ENCODE results near the gene HLTF.
"Not testable (repeated sequence)": the region's sequence is repeated elsewhere in the genome, so short reads cannot be mapped to it uniquely, and the experiment has no call there.

The HLTF gene

GRCh38 chr3:149101641-149102040 lies 15.3 kb upstream of the HLTF start:
- H3K4me3 ChIP-seq (ENCODE audit: control insufficient read depth, low read depth, low read length) = no peak overlapping the region
- TF ChIP-seq, protein P1, sequence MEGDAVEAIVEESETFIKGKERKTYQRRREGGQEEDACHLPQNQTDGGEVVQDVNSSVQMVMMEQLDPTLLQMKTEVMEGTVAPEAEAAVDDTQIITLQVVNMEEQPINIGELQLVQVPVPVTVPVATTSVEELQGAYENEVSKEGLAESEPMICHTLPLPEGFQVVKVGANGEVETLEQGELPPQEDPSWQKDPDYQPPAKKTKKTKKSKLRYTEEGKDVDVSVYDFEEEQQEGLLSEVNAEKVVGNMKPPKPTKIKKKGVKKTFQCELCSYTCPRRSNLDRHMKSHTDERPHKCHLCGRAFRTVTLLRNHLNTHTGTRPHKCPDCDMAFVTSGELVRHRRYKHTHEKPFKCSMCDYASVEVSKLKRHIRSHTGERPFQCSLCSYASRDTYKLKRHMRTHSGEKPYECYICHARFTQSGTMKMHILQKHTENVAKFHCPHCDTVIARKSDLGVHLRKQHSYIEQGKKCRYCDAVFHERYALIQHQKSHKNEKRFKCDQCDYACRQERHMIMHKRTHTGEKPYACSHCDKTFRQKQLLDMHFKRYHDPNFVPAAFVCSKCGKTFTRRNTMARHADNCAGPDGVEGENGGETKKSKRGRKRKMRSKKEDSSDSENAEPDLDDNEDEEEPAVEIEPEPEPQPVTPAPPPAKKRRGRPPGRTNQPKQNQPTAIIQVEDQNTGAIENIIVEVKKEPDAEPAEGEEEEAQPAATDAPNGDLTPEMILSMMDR (IDR thresholded peaks at IDR 0.05; ENCODE audit: control insufficient read depth, insufficient read depth, low read depth, low read length, missing control alignments) = no peak
- no peak for DNase-seq (ENCODE audit: low read depth)

DNA sequence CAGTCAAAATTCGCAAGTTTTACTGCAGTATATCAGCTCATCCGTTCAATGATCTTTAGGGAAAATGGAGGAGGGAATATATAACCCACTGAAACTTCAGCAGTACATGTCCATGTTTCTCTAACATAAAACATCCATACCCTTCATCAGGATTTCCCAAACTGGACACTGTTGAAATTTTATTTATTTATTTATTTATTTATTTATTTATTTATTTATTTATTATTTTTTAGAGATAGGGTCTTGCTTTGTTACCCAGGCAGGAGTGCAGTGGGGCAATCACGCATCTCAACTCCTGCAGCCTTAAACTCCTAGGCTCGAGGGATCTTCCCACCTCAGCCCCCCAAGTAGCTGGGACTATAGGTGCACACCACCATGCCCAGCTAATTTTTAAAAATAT lies 14.8 kb upstream of the HLTF start:
- no peak overlapping the region for H3K4me3 ChIP-seq (ENCODE audit: control insufficient read depth, low read depth, low read length)
- TF ChIP-seq, protein P1 (IDR thresholded peaks at IDR 0.05; ENCODE audit: control insufficient read depth, insufficient read depth, low read depth, low read length, missing control alignments) = no peak
- DNase-seq (ENCODE audit: low read depth) = no peak

DNA sequence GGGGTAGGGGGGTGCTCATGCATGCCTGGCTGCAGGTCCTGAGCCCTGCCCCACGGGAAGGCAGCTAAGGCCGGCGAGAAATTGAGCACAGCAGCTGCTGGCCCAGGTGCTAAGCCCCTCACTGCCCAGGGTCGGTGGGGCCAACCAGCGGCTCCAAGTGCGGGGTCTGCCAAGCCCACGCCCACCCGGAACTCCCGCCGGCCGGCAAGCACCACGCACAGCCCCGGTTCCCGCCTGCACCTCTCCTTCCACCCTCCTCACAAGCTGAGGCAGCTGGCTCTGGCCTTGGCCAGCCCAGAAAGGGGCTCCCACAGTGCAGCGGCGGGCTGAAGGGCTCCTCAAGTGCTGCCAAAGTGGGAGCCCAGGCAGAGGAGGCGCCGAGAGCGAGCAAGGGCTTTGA lies 11.7 kb upstream of the HLTF start:
- not testable (repeated sequence) for DNase-seq (ENCODE audit: low read depth); H3K4me3 ChIP-seq (ENCODE audit: control insufficient read depth, low read depth, low read length)

DNA sequence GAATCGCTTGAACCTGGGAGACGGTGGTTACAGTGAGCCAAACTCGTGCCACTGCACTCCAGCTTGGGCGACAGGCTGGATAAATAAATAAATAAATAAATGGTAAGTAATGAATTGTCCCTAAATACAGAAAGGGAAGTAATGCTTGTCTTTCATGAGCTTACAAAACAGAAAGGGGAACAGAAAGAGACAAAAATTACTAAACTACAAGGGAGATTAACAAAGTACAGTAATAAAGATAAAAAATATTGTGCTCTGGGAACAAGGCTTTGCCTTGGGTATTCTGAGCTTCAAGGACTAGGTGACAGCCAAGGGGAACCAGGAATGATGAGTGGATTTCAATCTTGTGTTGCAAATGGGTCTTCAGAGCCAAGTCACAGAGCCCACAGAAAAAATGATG lies 9.2 kb upstream of the HLTF start:
- TF ChIP-seq, protein P1 (IDR thresholded peaks at IDR 0.05; ENCODE audit: control insufficient read depth, insufficient read depth, low read depth, low read length, missing control alignments) = no peak
- DNase-seq (ENCODE audit: low read depth) = no peak
- H3K4me3 ChIP-seq (ENCODE audit: control insufficient read depth, low read depth, low read length) = no peak overlapping the region

GRCh38 chr3:149091983-149092382 lies 5.7 kb upstream of the HLTF start:
- H3K4me3 ChIP-seq (ENCODE audit: control insufficient read depth, low read depth, low read length) = no peak overlapping the region
- TF ChIP-seq, protein P1 (IDR thresholded peaks at IDR 0.05; ENCODE audit: control insufficient read depth, insufficient read depth, low read depth, low read length, missing control alignments) = no peak
- DNase-seq (ENCODE audit: low read depth) = no peak

DNA sequence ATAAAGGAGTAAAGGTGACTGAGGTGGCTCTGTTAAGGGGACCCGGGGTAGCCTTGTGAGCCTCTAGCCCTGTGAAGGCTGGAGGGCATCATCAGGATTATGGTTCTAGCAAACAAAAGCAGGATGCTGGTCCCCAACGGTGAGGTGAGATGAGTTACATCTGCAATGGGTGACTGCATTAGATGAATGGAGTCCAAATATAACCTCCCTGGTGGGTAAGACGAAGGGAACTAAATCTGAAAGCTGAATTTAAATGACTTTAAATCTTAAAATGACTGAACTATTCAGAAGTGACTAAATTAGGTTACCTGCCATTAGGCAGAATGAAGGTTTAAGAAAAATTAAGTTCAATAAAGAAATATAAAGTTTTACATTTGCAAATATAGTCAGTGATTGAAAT lies 4.6 kb upstream of the HLTF start:
- DNase-seq (ENCODE audit: low read depth) = no peak
- TF ChIP-seq, protein P1 (IDR thresholded peaks at IDR 0.05; ENCODE audit: control insufficient read depth, insufficient read depth, low read depth, low read length, missing control alignments) = no peak
- H3K4me3 ChIP-seq (ENCODE audit: control insufficient read depth, low read depth, low read length) = no peak overlapping the region

DNA sequence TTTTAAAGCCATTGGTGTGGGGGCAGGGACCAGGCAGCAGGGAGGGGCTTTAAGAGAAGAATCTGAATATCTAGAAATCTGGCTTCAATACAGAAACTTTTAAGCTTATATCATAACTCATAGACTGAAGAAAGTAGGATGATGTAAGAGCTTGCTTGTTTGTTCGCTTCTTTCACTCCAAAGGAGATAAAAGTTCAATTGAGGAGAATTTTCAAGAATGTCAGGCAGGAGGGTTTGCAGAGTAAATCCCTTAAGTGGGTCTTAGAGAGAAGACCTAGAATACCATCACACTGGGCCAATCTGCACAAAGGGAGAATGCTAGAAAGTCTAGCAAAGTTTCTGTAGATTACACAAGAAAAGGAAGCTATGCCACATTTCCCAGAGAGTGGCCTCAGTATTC lies 4.1 kb upstream of the HLTF start:
- TF ChIP-seq, protein P1 (IDR thresholded peaks at IDR 0.05; ENCODE audit: control insufficient read depth, insufficient read depth, low read depth, low read length, missing control alignments) = no peak
- no peak for DNase-seq (ENCODE audit: low read depth)
- no peak overlapping the region for H3K4me3 ChIP-seq (ENCODE audit: control insufficient read depth, low read depth, low read length)

Measured in AG09309 (cell line).